WTC11 (cell line): ENCODE measurements around the gene METTL1. TPM values are rescaled to one million over a fixed set of nuclear protein-coding genes. Genes with fewer than 3 reads are reported as not detected.
A peak's percentile ranks its signal among the peaks of the same experiment; 100 is the strongest.

Experiments used
- ATAC-seq: fragments of 200-7000 bp; cut with Tn5 transposase; 2 replicates; pipeline ENCODE4 v1.10.0; 2021; ENCODE audit warnings: mild to moderate bottlenecking, moderate library complexity
- CTCF ChIA-PET: fragments of 300-600 bp; sonication (Branson Sonifier 250); formaldehyde crosslinking; loops from one replicate; lab custom pipeline; 2021; ENCODE audit warnings: antibody characterized with exemption; lab: Charles Lee
- POLR2A ChIA-PET: fragments of 350-600 bp; sonication (Branson Sonifier 250); formaldehyde crosslinking; loops from one replicate; lab custom pipeline; 2021; ENCODE audit warnings: antibody characterized with exemption; lab: Charles Lee
- DNase-seq: peaks from one replicate; pipeline ENCODE4 v3.0.0; 2021; ENCODE audit warnings: low spot score
- H3K27ac Mint-ChIP-seq: 2 replicates; pipeline ENCODE4 v1.8.0; 2021; ENCODE audit warnings: mixed read lengths
- H3K27me3 Mint-ChIP-seq: 2 replicates; pipeline ENCODE4 v1.8.0; 2021; ENCODE audit warnings: low read depth, mild to moderate bottlenecking, moderate library complexity, mixed read lengths
- H3K36me3 Mint-ChIP-seq: 2 replicates; pipeline ENCODE4 v1.8.0; 2021; ENCODE audit warnings: mixed read lengths
- H3K4me1 Mint-ChIP-seq: 2 replicates; pipeline ENCODE4 v1.8.0; 2022; ENCODE audit warnings: mixed read lengths
- H3K4me3 Mint-ChIP-seq: 2 replicates; pipeline ENCODE4 v1.8.0; 2021; ENCODE audit warnings: mild to moderate bottlenecking, moderate library complexity, mixed read lengths
- H3K9me3 Mint-ChIP-seq: 2 replicates; pipeline ENCODE4 v1.8.0; 2021; ENCODE audit warnings: mixed read lengths
- CREB1 ChIP-seq: sonication (generic); formaldehyde crosslinking; IDR thresholded peaks from 2 replicates; pipeline ENCODE4 v1.8.0; 2023; ENCODE audit warnings: mild to moderate bottlenecking, missing genetic modification reagents
- FOXP1 ChIP-seq: sonication (generic); formaldehyde crosslinking; IDR thresholded peaks from 2 replicates; pipeline ENCODE4 v1.8.0; 2022; ENCODE audit warnings: missing genetic modification reagents, mild to moderate bottlenecking, moderate library complexity, borderline replicate concordance
- GABPB1 ChIP-seq: sonication (generic); formaldehyde crosslinking; IDR thresholded peaks from 2 replicates; pipeline ENCODE4 v1.8.1; 2023; ENCODE audit warnings: mild to moderate bottlenecking, missing genetic modification reagents
- IRF2 ChIP-seq: sonication (generic); formaldehyde crosslinking; IDR thresholded peaks from 2 replicates; pipeline ENCODE4 v1.8.0; 2022; ENCODE audit warnings: low read depth, missing genetic modification reagents, borderline replicate concordance
- JAZF1 ChIP-seq: fragments of 250-450 bp; sonication (Bioruptor Pico); IDR thresholded peaks from 2 replicates; pipeline ENCODE4 v1.9.0; 2021; ENCODE audit warnings: moderate library complexity, mild to moderate bottlenecking, inconsistent platforms
- NFE2L1 ChIP-seq: sonication (generic); formaldehyde crosslinking; IDR thresholded peaks from 2 replicates; pipeline ENCODE4 v1.8.1; 2023; ENCODE audit warnings: missing genetic modification reagents
- NFYB ChIP-seq: sonication (generic); formaldehyde crosslinking; conservative IDR thresholded peaks from 2 replicates; pipeline ENCODE4 v1.8.0; 2022; ENCODE audit warnings: low read depth, missing genetic modification reagents
- SP1 ChIP-seq: sonication (generic); formaldehyde crosslinking; conservative IDR thresholded peaks from 2 replicates; pipeline ENCODE4 v1.8.1; 2022; ENCODE audit warnings: missing genetic modification reagents
- ZNF121 ChIP-seq: sonication (generic); formaldehyde crosslinking; IDR thresholded peaks from 2 replicates; pipeline ENCODE4 v1.8.0; 2023; ENCODE audit warnings: missing genetic modification reagents
- ZNF396 ChIP-seq: fragments of 250-450 bp; sonication (Bioruptor Pico); IDR thresholded peaks from 2 replicates; pipeline ENCODE4 v1.8.0; 2021; ENCODE audit warnings: mild to moderate bottlenecking, moderate library complexity, borderline replicate concordance
- total RNA-seq: library from RNA; stranded (reverse); gene quantifications from 3 replicates; pipeline ENCODE4 v1.2.3, GENCODE V29; 2021
- TF ChIP-seq, protein P1 (sequence below): sonication (generic); formaldehyde crosslinking; IDR thresholded peaks from 2 replicates; pipeline ENCODE4 v1.8.1; 2023; ENCODE audit warnings: mild to moderate bottlenecking, missing genetic modification reagents, borderline replicate concordance
- TF ChIP-seq, protein P2 (sequence below): sonication (generic); formaldehyde crosslinking; IDR thresholded peaks from 2 replicates; pipeline ENCODE4 v1.8.1; 2023; ENCODE audit warnings: mild to moderate bottlenecking, missing genetic modification reagents
- TF ChIP-seq, protein P3 (sequence below): sonication (generic); formaldehyde crosslinking; IDR thresholded peaks from 2 replicates; pipeline ENCODE4 v1.8.1; 2022; ENCODE audit warnings: low read depth, missing genetic modification reagents, borderline replicate concordance
- TF ChIP-seq, protein P4 (sequence below): fragments of 250-450 bp; sonication (Bioruptor Pico); IDR thresholded peaks from 2 replicates; pipeline ENCODE4 v1.9.0; 2021; ENCODE audit warnings: mild to moderate bottlenecking
- TF ChIP-seq, protein P5 (sequence below): fragments of 250-450 bp; sonication (Bioruptor Pico); IDR thresholded peaks from 2 replicates; pipeline ENCODE4 v1.9.0; 2021; ENCODE audit warnings: moderate library complexity, mild to moderate bottlenecking, inconsistent platforms, borderline replicate concordance
- TF ChIP-seq, protein P6 (sequence below): sonication (generic); formaldehyde crosslinking; IDR thresholded peaks from 2 replicates; pipeline ENCODE4 v1.8.0; 2022; ENCODE audit warnings: mild to moderate bottlenecking, missing genetic modification reagents
- TF ChIP-seq, protein P7 (sequence below): sonication (generic); formaldehyde crosslinking; IDR thresholded peaks from 2 replicates; pipeline ENCODE4 v1.8.0; 2023; ENCODE audit warnings: missing genetic modification reagents, mild to moderate bottlenecking, borderline replicate concordance
- TF ChIP-seq, protein P8 (sequence below): fragments of 250-450 bp; sonication (Bioruptor Pico); IDR thresholded peaks from 2 replicates; pipeline ENCODE4 v2.1.2; 2022; ENCODE audit warnings: mild to moderate bottlenecking, moderate library complexity

Gene METTL1
- total RNA-seq, 1 experiment from 2014 or later: 25.5 TPM

DNA sequence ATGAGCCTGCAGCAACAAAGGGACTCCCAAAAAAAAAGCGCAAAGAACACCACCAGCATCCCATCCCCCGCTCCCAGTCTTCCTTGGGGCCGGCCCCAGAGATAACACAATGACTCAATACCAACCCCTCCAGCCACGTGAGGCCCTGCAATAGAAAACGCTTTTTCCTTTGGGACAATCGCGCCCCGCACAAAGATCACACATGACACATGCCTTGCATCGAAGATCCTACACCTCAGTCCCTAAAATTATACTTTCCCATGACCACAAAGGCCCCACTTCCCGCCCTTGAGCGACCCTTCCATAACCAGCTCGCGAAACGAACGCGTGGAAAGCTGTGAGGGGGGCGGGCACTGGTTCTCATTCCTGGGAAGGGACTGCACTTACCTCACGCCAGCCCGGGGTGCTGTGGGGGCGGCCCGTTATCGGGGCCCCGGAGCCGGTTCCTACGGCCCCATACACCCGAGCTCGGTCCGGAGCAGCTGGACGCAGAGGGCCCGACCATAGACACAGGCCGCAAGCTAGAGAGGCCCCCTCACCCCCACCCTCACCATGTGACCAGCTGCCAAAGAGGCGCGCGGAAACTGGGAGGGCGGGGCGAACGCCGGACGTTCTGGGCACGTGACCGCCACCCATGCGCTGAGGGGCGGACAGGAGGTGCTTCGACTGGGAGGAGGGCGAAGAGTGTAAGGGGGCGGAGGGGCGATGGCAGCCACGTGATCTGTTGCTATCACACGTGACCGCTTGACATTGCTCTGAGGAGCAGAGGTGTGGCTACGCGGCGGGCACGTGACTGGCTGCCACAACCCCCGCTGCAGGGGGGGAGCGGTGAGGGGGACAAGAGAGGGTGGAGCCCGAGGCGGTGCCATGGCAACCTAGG lies 19.9 kb downstream of the METTL1 start, which contains the start of gene CDK4:
CDK4 (minus strand) TSS at position 523 of the 880 bp plus-strand sequence. CDS start 593 bp downstream, outside the sequence.
- peak; percentile 99 for DNase-seq
- H3K27ac Mint-ChIP-seq: peak within 1 kb of the TSS; percentile 86
- POLR2A ChIA-PET: interaction anchor here (0.8 to 1.1 kb wide), 4 partner anchors 11 to 20 kb away, joined by 3 to 6 read pairs (median 4); partner anchors contain the start of genes EEF1AKMT3 and METTL1
- CTCF ChIA-PET: interaction anchor here (0.7 to 1.1 kb wide), 3 partner anchors 15 to 145 kb away, joined by 3 to 5 read pairs (median 3); partner anchors contain the start of gene CYP27B1
- peaks cover 39% of the 10 kb centered on the region for H3K36me3 Mint-ChIP-seq
- peak; percentile 71 for ATAC-seq
- H3K27me3 Mint-ChIP-seq: peaks cover 37% of the 10 kb centered on the region
- H3K9me3 Mint-ChIP-seq: no peaks in the 10 kb centered on the region
- H3K4me3 Mint-ChIP-seq: peak within 1 kb of the TSS; percentile 89
- peaks cover 47% of the 10 kb centered on the region for H3K4me1 Mint-ChIP-seq
- TF ChIP-seq SP1 (CRISPR knock-in tag) (peak; percentile 99), NFYB (CRISPR knock-in tag) (no peak), GABPB1 (peak; percentile 52), CREB1 (CRISPR knock-in tag) (0 out of 2 replicates have a peak, but pooled peaks have one; percentile 41), NFE2L1 (CRISPR knock-in tag) (peak; percentile 47), FOXP1 (peak; percentile 84; the same call in 1 of the 2 replicates), JAZF1 (CRISPR knock-in tag) (no peak), ZNF121 (CRISPR knock-in tag) (no peak), ZNF396 (CRISPR knock-in tag) (no peak), IRF2 (CRISPR knock-in tag) (no peak)
- TF ChIP-seq, protein P1, sequence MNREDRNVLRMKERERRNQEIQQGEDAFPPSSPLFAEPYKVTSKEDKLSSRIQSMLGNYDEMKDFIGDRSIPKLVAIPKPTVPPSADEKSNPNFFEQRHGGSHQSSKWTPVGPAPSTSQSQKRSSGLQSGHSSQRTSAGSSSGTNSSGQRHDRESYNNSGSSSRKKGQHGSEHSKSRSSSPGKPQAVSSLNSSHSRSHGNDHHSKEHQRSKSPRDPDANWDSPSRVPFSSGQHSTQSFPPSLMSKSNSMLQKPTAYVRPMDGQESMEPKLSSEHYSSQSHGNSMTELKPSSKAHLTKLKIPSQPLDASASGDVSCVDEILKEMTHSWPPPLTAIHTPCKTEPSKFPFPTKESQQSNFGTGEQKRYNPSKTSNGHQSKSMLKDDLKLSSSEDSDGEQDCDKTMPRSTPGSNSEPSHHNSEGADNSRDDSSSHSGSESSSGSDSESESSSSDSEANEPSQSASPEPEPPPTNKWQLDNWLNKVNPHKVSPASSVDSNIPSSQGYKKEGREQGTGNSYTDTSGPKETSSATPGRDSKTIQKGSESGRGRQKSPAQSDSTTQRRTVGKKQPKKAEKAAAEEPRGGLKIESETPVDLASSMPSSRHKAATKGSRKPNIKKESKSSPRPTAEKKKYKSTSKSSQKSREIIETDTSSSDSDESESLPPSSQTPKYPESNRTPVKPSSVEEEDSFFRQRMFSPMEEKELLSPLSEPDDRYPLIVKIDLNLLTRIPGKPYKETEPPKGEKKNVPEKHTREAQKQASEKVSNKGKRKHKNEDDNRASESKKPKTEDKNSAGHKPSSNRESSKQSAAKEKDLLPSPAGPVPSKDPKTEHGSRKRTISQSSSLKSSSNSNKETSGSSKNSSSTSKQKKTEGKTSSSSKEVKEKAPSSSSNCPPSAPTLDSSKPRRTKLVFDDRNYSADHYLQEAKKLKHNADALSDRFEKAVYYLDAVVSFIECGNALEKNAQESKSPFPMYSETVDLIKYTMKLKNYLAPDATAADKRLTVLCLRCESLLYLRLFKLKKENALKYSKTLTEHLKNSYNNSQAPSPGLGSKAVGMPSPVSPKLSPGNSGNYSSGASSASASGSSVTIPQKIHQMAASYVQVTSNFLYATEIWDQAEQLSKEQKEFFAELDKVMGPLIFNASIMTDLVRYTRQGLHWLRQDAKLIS (CRISPR knock-in tag): no peak
- TF ChIP-seq, protein P2, sequence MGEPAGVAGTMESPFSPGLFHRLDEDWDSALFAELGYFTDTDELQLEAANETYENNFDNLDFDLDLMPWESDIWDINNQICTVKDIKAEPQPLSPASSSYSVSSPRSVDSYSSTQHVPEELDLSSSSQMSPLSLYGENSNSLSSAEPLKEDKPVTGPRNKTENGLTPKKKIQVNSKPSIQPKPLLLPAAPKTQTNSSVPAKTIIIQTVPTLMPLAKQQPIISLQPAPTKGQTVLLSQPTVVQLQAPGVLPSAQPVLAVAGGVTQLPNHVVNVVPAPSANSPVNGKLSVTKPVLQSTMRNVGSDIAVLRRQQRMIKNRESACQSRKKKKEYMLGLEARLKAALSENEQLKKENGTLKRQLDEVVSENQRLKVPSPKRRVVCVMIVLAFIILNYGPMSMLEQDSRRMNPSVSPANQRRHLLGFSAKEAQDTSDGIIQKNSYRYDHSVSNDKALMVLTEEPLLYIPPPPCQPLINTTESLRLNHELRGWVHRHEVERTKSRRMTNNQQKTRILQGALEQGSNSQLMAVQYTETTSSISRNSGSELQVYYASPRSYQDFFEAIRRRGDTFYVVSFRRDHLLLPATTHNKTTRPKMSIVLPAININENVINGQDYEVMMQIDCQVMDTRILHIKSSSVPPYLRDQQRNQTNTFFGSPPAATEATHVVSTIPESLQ (CRISPR knock-in tag): no peak
- TF ChIP-seq, protein P3, sequence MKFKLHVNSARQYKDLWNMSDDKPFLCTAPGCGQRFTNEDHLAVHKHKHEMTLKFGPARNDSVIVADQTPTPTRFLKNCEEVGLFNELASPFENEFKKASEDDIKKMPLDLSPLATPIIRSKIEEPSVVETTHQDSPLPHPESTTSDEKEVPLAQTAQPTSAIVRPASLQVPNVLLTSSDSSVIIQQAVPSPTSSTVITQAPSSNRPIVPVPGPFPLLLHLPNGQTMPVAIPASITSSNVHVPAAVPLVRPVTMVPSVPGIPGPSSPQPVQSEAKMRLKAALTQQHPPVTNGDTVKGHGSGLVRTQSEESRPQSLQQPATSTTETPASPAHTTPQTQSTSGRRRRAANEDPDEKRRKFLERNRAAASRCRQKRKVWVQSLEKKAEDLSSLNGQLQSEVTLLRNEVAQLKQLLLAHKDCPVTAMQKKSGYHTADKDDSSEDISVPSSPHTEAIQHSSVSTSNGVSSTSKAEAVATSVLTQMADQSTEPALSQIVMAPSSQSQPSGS (CRISPR knock-in tag): no peak
- TF ChIP-seq, protein P4, sequence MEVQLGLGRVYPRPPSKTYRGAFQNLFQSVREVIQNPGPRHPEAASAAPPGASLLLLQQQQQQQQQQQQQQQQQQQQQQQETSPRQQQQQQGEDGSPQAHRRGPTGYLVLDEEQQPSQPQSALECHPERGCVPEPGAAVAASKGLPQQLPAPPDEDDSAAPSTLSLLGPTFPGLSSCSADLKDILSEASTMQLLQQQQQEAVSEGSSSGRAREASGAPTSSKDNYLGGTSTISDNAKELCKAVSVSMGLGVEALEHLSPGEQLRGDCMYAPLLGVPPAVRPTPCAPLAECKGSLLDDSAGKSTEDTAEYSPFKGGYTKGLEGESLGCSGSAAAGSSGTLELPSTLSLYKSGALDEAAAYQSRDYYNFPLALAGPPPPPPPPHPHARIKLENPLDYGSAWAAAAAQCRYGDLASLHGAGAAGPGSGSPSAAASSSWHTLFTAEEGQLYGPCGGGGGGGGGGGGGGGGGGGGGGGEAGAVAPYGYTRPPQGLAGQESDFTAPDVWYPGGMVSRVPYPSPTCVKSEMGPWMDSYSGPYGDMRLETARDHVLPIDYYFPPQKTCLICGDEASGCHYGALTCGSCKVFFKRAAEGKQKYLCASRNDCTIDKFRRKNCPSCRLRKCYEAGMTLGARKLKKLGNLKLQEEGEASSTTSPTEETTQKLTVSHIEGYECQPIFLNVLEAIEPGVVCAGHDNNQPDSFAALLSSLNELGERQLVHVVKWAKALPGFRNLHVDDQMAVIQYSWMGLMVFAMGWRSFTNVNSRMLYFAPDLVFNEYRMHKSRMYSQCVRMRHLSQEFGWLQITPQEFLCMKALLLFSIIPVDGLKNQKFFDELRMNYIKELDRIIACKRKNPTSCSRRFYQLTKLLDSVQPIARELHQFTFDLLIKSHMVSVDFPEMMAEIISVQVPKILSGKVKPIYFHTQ: 0 out of 2 replicates have a peak, but pooled peaks have one; percentile 31
- TF ChIP-seq, protein P5, sequence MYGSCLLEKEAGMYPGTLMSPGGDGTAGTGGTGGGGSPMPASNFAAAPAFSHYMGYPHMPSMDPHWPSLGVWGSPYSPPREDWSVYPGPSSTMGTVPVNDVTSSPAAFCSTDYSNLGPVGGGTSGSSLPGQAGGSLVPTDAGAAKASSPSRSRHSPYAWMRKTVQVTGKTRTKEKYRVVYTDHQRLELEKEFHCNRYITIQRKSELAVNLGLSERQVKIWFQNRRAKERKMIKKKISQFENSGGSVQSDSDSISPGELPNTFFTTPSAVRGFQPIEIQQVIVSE (CRISPR knock-in tag): no peak; the same call in 1 of the 2 replicates
- TF ChIP-seq, protein P6, sequence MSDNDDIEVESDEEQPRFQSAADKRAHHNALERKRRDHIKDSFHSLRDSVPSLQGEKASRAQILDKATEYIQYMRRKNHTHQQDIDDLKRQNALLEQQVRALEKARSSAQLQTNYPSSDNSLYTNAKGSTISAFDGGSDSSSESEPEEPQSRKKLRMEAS (CRISPR knock-in tag): peak; percentile 99
- TF ChIP-seq, protein P7, sequence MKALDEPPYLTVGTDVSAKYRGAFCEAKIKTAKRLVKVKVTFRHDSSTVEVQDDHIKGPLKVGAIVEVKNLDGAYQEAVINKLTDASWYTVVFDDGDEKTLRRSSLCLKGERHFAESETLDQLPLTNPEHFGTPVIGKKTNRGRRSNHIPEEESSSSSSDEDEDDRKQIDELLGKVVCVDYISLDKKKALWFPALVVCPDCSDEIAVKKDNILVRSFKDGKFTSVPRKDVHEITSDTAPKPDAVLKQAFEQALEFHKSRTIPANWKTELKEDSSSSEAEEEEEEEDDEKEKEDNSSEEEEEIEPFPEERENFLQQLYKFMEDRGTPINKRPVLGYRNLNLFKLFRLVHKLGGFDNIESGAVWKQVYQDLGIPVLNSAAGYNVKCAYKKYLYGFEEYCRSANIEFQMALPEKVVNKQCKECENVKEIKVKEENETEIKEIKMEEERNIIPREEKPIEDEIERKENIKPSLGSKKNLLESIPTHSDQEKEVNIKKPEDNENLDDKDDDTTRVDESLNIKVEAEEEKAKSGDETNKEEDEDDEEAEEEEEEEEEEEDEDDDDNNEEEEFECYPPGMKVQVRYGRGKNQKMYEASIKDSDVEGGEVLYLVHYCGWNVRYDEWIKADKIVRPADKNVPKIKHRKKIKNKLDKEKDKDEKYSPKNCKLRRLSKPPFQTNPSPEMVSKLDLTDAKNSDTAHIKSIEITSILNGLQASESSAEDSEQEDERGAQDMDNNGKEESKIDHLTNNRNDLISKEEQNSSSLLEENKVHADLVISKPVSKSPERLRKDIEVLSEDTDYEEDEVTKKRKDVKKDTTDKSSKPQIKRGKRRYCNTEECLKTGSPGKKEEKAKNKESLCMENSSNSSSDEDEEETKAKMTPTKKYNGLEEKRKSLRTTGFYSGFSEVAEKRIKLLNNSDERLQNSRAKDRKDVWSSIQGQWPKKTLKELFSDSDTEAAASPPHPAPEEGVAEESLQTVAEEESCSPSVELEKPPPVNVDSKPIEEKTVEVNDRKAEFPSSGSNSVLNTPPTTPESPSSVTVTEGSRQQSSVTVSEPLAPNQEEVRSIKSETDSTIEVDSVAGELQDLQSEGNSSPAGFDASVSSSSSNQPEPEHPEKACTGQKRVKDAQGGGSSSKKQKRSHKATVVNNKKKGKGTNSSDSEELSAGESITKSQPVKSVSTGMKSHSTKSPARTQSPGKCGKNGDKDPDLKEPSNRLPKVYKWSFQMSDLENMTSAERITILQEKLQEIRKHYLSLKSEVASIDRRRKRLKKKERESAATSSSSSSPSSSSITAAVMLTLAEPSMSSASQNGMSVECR (CRISPR knock-in tag): peak; percentile 97
- TF ChIP-seq, protein P8, sequence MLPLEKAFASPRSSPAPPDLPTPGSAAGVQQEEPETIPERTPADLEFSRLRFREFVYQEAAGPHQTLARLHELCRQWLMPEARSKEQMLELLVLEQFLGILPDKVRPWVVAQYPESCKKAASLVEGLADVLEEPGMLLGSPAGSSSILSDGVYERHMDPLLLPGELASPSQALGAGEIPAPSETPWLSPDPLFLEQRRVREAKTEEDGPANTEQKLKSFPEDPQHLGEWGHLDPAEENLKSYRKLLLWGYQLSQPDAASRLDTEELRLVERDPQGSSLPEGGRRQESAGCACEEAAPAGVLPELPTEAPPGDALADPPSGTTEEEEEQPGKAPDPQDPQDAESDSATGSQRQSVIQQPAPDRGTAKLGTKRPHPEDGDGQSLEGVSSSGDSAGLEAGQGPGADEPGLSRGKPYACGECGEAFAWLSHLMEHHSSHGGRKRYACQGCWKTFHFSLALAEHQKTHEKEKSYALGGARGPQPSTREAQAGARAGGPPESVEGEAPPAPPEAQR (CRISPR knock-in tag): no peak
